OCI-LY1 (cell line): ENCODE measurements around the gene BEND3.

Experiments used
- CTCF ChIP-seq: fragments of 200-600 bp; sonication (generic), shearing (Covaris generic); IDR thresholded peaks from 2 replicates; pipeline ENCODE4 v1.5.1; 2017; ENCODE audit warnings: mild to moderate bottlenecking, antibody characterized with exemption, low read length, moderate library complexity, mixed read lengths
- EZH2 ChIP-seq: fragments of 200-600 bp; sonication (generic), shearing (Covaris generic); IDR thresholded peaks from 2 replicates; pipeline ENCODE4 v1.8.0; 2017; ENCODE audit warnings: borderline replicate concordance, mixed run types, mild to moderate bottlenecking, antibody characterized with exemption, low read length, moderate library complexity, mixed read lengths

DNA sequence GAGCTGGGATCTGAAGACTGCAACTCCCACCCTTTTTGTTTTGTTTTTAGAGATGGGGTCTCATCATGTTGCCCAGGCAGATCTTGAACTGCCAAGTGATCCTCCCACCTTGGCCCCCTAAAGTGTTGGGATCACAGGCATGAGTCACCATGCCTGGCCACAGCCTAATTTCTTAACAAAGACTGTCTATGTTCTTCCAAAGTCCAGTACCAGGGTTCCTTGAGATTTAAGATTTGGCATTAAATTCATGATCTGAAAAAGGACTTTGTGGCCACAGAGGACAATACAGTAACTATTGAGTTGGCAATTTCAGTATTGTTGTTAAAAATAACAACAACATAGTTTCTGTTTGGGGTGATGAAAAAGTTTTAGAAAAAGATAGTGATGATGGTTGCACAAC, 28.7 kb upstream of the BEND3 start:
- TF ChIP-seq CTCF, result no peak
- no peak for TF ChIP-seq EZH2
